Osteoblast (primary cell): ENCODE results near the gene MAFF. TPM values are rescaled to one million over a fixed set of nuclear protein-coding genes. Genes with fewer than 3 reads are reported as not detected.
A peak's percentile ranks its signal among the peaks of the same experiment; 100 is the strongest.
"Not testable (repeated sequence)": the region's sequence is repeated elsewhere in the genome, so short reads cannot be mapped to it uniquely, and the experiment has no call there.

Experiments
- DNase-seq: peaks from one replicate; pipeline ENCODE4 v3.0.0; 2011; ENCODE audit warnings: low spot score, mixed read lengths; ENCODE audit not compliant: insufficient read length; ENCODE audit errors: missing footprints
- H2AFZ ChIP-seq: 2 replicates; pipeline ENCODE4 v1.6.0; 2011; ENCODE audit warnings: mild to moderate bottlenecking, low read length
- H3K27ac ChIP-seq: 2 replicates; pipeline ENCODE4 v1.5.1; 2011; ENCODE audit warnings: mild to moderate bottlenecking, low read depth, low read length, moderate library complexity
- H3K27me3 ChIP-seq: 2 replicates; pipeline ENCODE4 v1.6.0; 2012; ENCODE audit warnings: mild to moderate bottlenecking, control low read depth, inconsistent platforms, low read length, moderate library complexity; ENCODE audit not compliant: insufficient read depth
- H3K36me3 ChIP-seq: 2 replicates; pipeline ENCODE4 v1.5.1; 2011; ENCODE audit warnings: mild to moderate bottlenecking, low read length, control low read depth, moderate library complexity; ENCODE audit not compliant: insufficient read depth
- H3K4me1 ChIP-seq: 2 replicates; pipeline ENCODE4 v1.5.1; 2011; ENCODE audit warnings: mild to moderate bottlenecking, low read length, control low read depth, moderate library complexity; ENCODE audit not compliant: insufficient read depth
- H3K4me2 ChIP-seq: 2 replicates; pipeline ENCODE4 v1.6.0; 2011; ENCODE audit warnings: mild to moderate bottlenecking, low read length; ENCODE audit not compliant: insufficient read depth
- H3K4me3 ChIP-seq: fragments of 200-600 bp; sonication (generic); 3 replicates; pipeline ENCODE4 v1.5.1; 2012; ENCODE audit warnings: mild to moderate bottlenecking, low read length, inconsistent platforms; ENCODE audit not compliant: insufficient read depth
- H3K79me2 ChIP-seq: 2 replicates; pipeline ENCODE4 v1.6.0; 2012; ENCODE audit warnings: mild to moderate bottlenecking, low read length, control low read depth, inconsistent platforms; ENCODE audit not compliant: insufficient read depth
- H3K9me3 ChIP-seq: 2 replicates; pipeline ENCODE4 v1.5.1; 2011; ENCODE audit warnings: low read depth, low read length, control low read depth
- H4K20me1 ChIP-seq: 2 replicates; pipeline ENCODE4 v1.6.0; 2012; ENCODE audit warnings: mild to moderate bottlenecking, low read length, control low read depth; ENCODE audit not compliant: insufficient read depth
- total RNA-seq: library from RNA; depleted of rRNA; stranded (reverse); fragments of >200 nt; gene quantifications from 2 replicates; pipeline ENCODE4 v1.2.3, GENCODE V29; 2012
- TF ChIP-seq, protein P1 (sequence below): IDR thresholded peaks from 2 replicates; pipeline ENCODE4 v1.5.1; 2011; ENCODE audit warnings: mild to moderate bottlenecking, low read depth, low read length, moderate library complexity; ENCODE audit errors: extremely low read depth

Gene MAFF
- total RNA-seq, 1 donor: 22.4 TPM

DNA sequence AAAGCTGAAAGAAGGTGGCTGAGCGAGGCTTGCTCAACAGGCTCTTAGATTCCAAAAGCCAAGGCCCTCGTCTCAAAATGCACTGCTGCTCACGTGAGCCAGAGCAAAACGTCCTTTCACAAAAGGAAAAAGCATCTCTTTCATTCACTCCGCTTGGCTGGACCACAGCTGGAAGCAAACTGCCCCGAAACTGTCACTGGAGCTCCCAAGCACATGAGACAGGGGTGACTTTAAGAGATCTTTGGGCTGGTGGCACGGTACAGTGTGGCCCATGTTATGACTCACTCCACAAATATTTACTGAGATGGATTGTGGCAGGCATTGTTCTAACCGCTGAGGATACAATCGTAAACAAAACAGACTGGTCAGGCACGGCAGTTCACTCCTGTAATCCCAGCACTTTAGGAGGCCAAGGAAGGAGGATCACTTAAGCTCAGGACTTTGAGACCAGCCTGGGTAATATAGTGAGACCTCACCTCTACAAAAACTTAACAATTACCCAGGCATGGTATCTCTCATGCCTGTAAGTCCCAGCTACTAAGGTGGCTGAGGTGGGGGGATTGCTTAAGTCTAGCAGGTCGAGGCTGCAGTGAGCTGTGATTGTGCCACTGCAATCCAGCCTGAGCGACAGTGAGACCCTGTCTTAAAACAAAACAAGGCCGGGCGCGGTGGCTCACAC, 23.7 kb upstream of the MAFF start:
- Histone ChIP-seq H3K4me1 (peaks cover 48% of the 10 kb centered on the region), H3K36me3 (no peaks in the 10 kb centered on the region), H3K9me3 (no peaks in the 10 kb centered on the region), H3K4me2 (peak overlapping the region; percentile 73), H4K20me1 (no peaks in the 10 kb centered on the region), H3K27me3 (no peaks in the 10 kb centered on the region), H3K79me2 (no peaks in the 10 kb centered on the region), H3K4me3 (peak overlapping the region; percentile 36), H3K27ac (peak overlapping the region; percentile 89), H2AFZ (peak overlapping the region; percentile 86)
- DNase-seq: peak; percentile 93
- TF ChIP-seq, protein P1, sequence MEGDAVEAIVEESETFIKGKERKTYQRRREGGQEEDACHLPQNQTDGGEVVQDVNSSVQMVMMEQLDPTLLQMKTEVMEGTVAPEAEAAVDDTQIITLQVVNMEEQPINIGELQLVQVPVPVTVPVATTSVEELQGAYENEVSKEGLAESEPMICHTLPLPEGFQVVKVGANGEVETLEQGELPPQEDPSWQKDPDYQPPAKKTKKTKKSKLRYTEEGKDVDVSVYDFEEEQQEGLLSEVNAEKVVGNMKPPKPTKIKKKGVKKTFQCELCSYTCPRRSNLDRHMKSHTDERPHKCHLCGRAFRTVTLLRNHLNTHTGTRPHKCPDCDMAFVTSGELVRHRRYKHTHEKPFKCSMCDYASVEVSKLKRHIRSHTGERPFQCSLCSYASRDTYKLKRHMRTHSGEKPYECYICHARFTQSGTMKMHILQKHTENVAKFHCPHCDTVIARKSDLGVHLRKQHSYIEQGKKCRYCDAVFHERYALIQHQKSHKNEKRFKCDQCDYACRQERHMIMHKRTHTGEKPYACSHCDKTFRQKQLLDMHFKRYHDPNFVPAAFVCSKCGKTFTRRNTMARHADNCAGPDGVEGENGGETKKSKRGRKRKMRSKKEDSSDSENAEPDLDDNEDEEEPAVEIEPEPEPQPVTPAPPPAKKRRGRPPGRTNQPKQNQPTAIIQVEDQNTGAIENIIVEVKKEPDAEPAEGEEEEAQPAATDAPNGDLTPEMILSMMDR: no peak

- H3K9me3 ChIP-seq, DNase-seq, H3K27me3 ChIP-seq, H3K36me3 ChIP-seq, H3K79me2 ChIP-seq, H3K4me3 ChIP-seq, H4K20me1 ChIP-seq, H2AFZ ChIP-seq: not testable (repeated sequence)
- Histone ChIP-seq H3K27ac (peak overlapping the region; percentile 89), H3K4me2 (peak overlapping the region; percentile 73), H3K4me1 (peaks cover 48% of the 10 kb centered on the region)
Observed at GRCh38 chr22:38178605-38178937, 23.2 kb upstream of the MAFF start.

GRCh38 chr22:38180841-38181452, 20.8 kb upstream of the MAFF start:
- Histone ChIP-seq H3K4me2 (peak overlapping the region; percentile 95), H3K27me3 (no peaks in the 10 kb centered on the region), H3K79me2 (no peaks in the 10 kb centered on the region), H2AFZ (peak overlapping the region; percentile 94), H3K9me3 (no peaks in the 10 kb centered on the region), H3K4me3 (peak overlapping the region; percentile 75), H3K36me3 (no peaks in the 10 kb centered on the region), H3K4me1 (peaks cover 45% of the 10 kb centered on the region), H4K20me1 (no peaks in the 10 kb centered on the region), H3K27ac (peak overlapping the region; percentile 96)
- TF ChIP-seq, protein P1: no peak
- no peak for DNase-seq

GRCh38 chr22:38181453-38182200, 20.2 kb upstream of the MAFF start, which contains the start of gene PLA2G6:
Gene PLA2G6 (minus strand): TSS chr22:38181830. CDS start chr22:38169426, 12,404 bp downstream.
- Histone ChIP-seq H3K4me2 (peak within 1 kb of the TSS; percentile 95), H4K20me1 (no peaks in the 10 kb centered on the region), H2AFZ (peak within 1 kb of the TSS; percentile 96), H3K9me3 (no peaks in the 10 kb centered on the region), H3K4me1 (peaks cover 39% of the 10 kb centered on the region), H3K79me2 (no peaks in the 10 kb centered on the region), H3K27me3 (no peaks in the 10 kb centered on the region), H3K4me3 (peak within 1 kb of the TSS; percentile 75), H3K36me3 (no peaks in the 10 kb centered on the region), H3K27ac (peak within 1 kb of the TSS; percentile 96)
- TF ChIP-seq, protein P1: no peak
- peak; percentile 97 for DNase-seq
